HG03280 (cell line): Measurements from ENCODE around the gene GAS6.

ENCODE experiments used
- ATAC-seq: cut with Tn5 transposase; IDR thresholded peaks from one replicate; pipeline ENCODE4 v1.9.1; 2021; ENCODE audit warnings: mild to moderate bottlenecking, moderate library complexity; ENCODE audit not compliant: unreplicated experiment

The GAS6 gene

GRCh38 chr13:113781571-113781970 is 82.3 kb downstream of the GAS6 start:
- ATAC-seq: no peak

- ATAC-seq: no peak
These were observed 86.3 kb downstream of the GAS6 start for GRCh38 chr13:113777311-113778260.

- no peak for ATAC-seq
These were observed 87.4 kb downstream of the GAS6 start for GRCh38 chr13:113776231-113777125.

- no peak for ATAC-seq
These were observed 88.3 kb downstream of the GAS6 start for GRCh38 chr13:113775451-113776145.

- ATAC-seq: no peak
These were observed 89.4 kb downstream of the GAS6 start for GRCh38 chr13:113774177-113775107.

- ATAC-seq: no peak
These were observed 92.1 kb downstream of the GAS6 start for GRCh38 chr13:113771709-113772331.

- no peak for ATAC-seq
These were observed 92.9 kb downstream of the GAS6 start for GRCh38 chr13:113770937-113771336.
